WERI-Rb-1 (cell line): ENCODE results near the gene SLC12A8.

ENCODE experiments used
- DNase-seq: peaks from one replicate; pipeline ENCODE4 v3.0.0-alpha.2; 2020
- H3K27ac ChIP-seq: fragments of 250-450 bp; sonication (Bioruptor Pico); 2 replicates; pipeline ENCODE4 v1.5.1; 2020; ENCODE audit warnings: mild to moderate bottlenecking, moderate library complexity
- H3K27me3 ChIP-seq: fragments of 250-450 bp; sonication (Bioruptor Pico); 2 replicates; pipeline ENCODE4 v1.5.1; 2021; ENCODE audit warnings: mild to moderate bottlenecking, low read depth, moderate library complexity; ENCODE audit not compliant: insufficient read depth, severe bottlenecking
- H3K36me3 ChIP-seq: fragments of 250-450 bp; sonication (Bioruptor Pico); 2 replicates; pipeline ENCODE4 v1.5.1; 2020; ENCODE audit warnings: mild to moderate bottlenecking, moderate library complexity
- H3K4me3 ChIP-seq: 2 replicates; pipeline ENCODE4 v1.5.1; 2011; ENCODE audit warnings: low read depth, mild to moderate bottlenecking, control low read depth, low read length
- H3K9me3 ChIP-seq: fragments of 250-450 bp; sonication (Bioruptor Pico); 2 replicates; pipeline ENCODE4 v1.5.1; 2021; ENCODE audit warnings: mild to moderate bottlenecking, moderate library complexity; ENCODE audit not compliant: severe bottlenecking
- TF ChIP-seq, protein P1 (sequence below): IDR thresholded peaks from 2 replicates; pipeline ENCODE4 v1.5.1; 2011; ENCODE audit warnings: low read depth, mild to moderate bottlenecking, control low read depth, inconsistent platforms, low read length

The SLC12A8 gene

GRCh38 chr3:125139386-125139785 is 73.2 kb downstream of the SLC12A8 start:
- H3K27me3 ChIP-seq = no peaks in the 10 kb centered on the region
- H3K36me3 ChIP-seq = peaks cover 5% of the 10 kb centered on the region
- H3K9me3 ChIP-seq = no peaks in the 10 kb centered on the region
- DNase-seq = no peak
- TF ChIP-seq, protein P1, sequence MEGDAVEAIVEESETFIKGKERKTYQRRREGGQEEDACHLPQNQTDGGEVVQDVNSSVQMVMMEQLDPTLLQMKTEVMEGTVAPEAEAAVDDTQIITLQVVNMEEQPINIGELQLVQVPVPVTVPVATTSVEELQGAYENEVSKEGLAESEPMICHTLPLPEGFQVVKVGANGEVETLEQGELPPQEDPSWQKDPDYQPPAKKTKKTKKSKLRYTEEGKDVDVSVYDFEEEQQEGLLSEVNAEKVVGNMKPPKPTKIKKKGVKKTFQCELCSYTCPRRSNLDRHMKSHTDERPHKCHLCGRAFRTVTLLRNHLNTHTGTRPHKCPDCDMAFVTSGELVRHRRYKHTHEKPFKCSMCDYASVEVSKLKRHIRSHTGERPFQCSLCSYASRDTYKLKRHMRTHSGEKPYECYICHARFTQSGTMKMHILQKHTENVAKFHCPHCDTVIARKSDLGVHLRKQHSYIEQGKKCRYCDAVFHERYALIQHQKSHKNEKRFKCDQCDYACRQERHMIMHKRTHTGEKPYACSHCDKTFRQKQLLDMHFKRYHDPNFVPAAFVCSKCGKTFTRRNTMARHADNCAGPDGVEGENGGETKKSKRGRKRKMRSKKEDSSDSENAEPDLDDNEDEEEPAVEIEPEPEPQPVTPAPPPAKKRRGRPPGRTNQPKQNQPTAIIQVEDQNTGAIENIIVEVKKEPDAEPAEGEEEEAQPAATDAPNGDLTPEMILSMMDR = no peak
- H3K4me3 ChIP-seq = no peak overlapping the region
- H3K27ac ChIP-seq = no peak overlapping the region

DNA sequence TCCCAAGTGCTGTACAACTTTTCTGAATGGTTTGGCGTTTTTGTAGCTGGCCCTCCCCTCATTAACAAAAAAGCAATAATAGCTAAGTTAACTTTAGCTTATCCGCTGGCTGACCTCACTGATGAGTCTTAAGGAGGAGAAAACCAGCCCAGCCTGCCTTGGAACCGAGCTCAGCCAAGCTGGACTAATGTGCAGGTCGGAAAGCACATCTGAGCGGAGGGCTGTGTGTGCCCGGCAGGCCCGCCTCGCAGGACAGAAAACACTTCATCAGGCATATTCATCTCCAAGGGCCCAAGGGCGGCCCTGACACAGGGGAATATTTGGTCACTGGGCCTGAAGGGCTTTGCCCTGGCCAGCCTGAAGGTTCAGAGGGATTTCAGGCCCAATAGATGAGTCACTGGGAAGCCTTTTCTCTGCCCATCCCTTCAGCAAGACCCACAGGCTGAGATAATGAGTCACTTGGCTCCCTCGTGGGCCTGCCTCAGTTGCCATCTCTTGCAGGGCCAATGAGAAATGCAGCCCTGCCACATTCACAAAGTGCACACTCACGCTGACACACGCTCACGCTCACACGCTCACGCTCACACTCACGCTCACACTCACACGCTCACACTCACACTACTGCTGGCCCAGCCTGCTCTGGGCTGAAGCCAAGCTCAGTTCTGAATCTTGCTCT is 75.1 kb downstream of the SLC12A8 start:
- DNase-seq = no peak
- no peak overlapping the region for H3K4me3 ChIP-seq
- no peaks in the 10 kb centered on the region for H3K9me3 ChIP-seq
- no peaks in the 10 kb centered on the region for H3K27me3 ChIP-seq
- H3K36me3 ChIP-seq = peaks cover 11% of the 10 kb centered on the region
- TF ChIP-seq, protein P1 = no peak
- no peak overlapping the region for H3K27ac ChIP-seq

DNA sequence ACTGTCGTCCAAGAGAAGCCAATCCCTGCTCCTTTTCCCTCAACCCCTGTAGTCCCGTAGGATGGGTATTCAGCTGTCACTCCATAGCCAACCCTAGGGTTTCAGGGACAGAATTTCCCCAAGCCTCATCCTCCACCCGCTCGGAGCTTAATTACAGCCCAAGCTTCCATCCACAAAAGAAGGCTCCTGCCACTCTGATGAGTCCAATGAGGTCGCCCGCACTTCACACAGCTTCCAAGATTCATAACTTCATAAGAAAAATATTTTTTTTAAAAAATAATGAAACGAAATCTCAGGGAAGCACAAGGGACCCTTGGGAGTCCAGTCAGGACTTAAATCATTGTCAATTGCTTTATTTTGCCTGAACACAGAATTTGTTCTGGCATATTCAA is 75.6 kb downstream of the SLC12A8 start:
- Histone ChIP-seq H3K36me3 (peaks cover 11% of the 10 kb centered on the region), H3K27ac (no peak overlapping the region)
- TF ChIP-seq, protein P1 = no peak

DNA sequence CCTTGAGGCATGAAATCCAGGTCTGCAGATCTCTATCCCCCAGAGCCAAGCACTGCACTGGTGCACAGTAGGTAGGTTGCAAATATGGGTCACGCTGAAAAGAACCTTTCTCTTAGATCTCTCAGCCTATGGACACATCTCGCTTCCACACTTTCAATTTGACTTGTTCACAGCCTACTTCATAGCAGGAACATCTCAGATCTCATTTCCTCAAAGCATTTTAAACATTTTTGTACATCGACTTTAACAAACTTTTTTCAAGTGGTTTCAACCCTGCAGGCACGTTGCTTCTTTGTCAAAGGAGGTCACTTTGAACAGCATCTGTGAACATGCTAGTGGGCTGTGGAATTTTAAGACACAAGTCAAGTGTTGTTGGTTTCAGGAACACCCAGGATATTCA is 76.0 kb downstream of the SLC12A8 start:
- Histone ChIP-seq H3K27ac (no peak overlapping the region), H3K4me3 (no peak overlapping the region)
- TF ChIP-seq, protein P1 = no peak

More for the DNA sequence above, 75.6 kb downstream of the SLC12A8 start:
- Histone ChIP-seq H3K4me3 (no peak overlapping the region), H3K9me3 (no peaks in the 10 kb centered on the region), H3K27me3 (no peaks in the 10 kb centered on the region)
- DNase-seq = no peak

DNA sequence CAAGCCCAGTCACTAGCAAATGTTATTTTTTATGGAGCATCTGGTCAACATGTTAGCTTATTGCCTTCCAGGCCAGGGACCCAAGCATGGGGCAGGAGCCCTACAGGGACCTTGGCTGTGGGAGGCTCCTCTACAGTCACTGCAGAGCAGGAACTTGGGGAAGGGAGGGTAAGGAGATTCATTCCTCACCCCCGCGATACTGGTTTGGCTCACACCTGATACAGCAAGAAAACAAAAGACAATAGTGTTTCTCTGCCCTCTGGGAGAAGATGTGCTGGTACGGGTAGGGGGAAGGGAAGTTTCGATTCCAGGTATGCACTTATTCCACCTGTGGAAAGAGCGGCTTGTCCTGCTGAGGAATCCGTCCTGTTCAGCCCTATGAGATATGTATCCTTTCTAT is 77.6 kb downstream of the SLC12A8 start:
- H3K27ac ChIP-seq = no peak overlapping the region
- H3K36me3 ChIP-seq = peaks cover 11% of the 10 kb centered on the region
- DNase-seq = no peak
- no peaks in the 10 kb centered on the region for H3K9me3 ChIP-seq
- no peak overlapping the region for H3K4me3 ChIP-seq
- no peaks in the 10 kb centered on the region for H3K27me3 ChIP-seq
- TF ChIP-seq, protein P1 = no peak

More for the DNA sequence above, 76.0 kb downstream of the SLC12A8 start:
- no peak for DNase-seq
- Histone ChIP-seq H3K9me3 (no peaks in the 10 kb centered on the region), H3K36me3 (peaks cover 11% of the 10 kb centered on the region), H3K27me3 (no peaks in the 10 kb centered on the region)

GRCh38 chr3:125132815-125133214 is 79.7 kb downstream of the SLC12A8 start:
- Histone ChIP-seq H3K27ac (no peak overlapping the region), H3K9me3 (no peaks in the 10 kb centered on the region), H3K27me3 (no peaks in the 10 kb centered on the region), H3K4me3 (no peak overlapping the region), H3K36me3 (peaks cover 11% of the 10 kb centered on the region)
- TF ChIP-seq, protein P1 = no peak
- no peak for DNase-seq
